ENCODE results near the gene FZR1.
A peak's percentile ranks its signal among the peaks of the same experiment; 100 is the strongest.
"Not testable (repeated sequence)": the region's sequence is repeated elsewhere in the genome, so short reads cannot be mapped to it uniquely, and the experiment has no call there.

The FZR1 gene

GRCh38 chr19:3576696-3577443, 70.8 kb downstream of the FZR1 start:
- peak; percentile 23 for DNase-seq

DNA sequence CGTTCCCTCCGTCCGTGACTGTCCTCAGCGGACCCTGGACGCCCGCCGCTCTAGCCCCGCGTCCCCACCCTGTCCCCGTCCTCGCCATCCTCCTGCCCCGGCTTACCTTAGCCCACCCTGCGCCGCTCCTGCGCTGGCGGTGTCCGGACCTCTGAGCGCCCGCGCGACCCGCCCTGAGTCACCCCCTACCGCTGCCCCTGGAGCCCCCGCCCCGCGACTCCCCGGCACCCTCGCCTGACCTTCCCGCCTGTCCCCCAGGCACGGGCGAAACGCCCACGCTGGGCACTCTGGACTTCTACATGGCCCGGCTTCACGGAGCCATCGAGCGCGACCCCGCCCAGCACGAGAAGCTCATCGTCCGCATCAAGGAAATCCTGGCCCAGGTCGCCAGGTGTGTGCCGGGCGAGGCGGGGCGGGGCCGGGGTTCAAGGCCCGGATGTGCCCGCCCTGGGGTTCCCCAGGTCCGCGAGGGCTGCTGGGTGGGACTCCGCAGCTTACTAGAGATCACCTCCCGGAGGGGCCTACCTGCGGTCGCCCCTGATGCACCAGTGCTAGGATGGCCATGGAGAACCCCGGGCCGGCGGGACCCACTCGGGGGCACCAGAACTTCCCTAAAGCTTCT, 71.7 kb downstream of the FZR1 start:
- DNase-seq: no peak

DNA sequence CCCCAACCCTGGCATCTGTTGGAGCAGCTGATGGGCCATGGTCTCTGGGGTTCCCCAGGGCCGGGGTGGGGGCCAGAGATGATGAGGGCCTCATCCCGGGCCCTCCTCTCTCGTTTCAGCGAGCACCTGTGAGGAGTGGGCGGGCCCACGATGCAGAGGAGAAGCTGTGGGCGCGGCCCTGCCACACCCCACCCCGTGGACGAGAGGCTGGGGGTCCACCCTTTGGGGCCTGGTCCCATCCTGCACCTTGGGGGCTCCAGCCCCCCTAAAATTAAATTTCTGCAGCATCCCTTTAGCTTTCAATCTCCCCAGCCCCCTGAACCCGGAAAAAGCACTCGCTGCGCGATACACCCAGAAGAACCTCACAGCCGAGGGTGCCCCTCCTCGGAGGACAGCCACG, 72.3 kb downstream of the FZR1 start:
- no peak for DNase-seq

DNA sequence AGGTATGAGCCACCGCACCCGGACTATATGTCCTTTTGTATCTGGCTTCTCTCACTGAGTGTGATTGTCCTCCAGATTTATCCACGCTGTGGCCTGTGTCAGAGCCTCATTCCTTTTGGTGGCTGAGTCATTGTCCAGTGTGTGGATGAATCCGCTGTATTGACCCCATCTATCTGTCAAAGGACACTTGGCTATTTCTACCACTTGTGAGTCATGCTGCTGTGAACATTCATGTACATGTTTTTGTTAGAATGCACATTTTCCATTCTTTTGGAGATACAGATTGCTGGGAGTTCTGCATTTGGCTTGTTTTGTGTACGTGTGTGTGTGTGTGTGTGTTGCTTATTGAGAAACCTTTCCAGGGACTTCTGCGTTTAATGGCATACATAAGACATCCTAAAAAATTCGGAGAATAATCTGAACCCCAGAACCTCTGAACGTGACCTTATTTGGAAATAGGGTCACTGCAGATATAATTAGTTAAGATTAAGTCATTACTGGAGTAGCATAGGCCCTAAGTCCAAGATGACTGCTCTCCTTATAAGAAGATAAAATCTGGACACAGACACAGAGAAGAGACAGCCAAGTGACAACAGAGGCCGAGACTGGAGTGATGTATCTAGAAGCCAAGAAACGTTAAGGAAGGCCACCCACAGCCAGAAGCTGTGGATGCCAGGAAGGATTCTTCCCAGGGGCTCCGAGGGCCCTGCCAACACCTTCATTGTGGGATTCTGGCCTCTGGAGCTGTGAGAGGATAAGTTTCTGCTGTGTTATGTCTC, 74.2 kb downstream of the FZR1 start:
- DNase-seq: no peak

DNA sequence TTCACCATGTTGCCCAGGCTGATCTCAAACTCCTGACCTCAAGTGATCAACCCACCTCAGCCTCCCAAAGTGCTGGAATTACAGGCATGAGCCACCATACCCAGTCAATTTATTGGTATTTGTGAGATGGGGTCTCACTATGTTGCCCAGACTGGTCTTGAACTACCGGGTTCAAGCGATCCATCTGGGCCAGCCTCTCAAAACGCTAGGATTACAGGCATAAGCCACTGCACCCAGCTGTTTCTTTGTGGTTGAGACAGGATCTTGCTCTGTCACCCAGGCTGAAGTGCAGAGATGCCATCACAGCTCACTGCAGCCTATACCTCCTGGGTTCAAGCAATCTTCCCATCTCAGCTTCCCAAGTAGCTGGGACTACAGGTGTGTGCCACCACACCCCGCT, 75.7 kb downstream of the FZR1 start:
- not testable (repeated sequence) for DNase-seq

DNA sequence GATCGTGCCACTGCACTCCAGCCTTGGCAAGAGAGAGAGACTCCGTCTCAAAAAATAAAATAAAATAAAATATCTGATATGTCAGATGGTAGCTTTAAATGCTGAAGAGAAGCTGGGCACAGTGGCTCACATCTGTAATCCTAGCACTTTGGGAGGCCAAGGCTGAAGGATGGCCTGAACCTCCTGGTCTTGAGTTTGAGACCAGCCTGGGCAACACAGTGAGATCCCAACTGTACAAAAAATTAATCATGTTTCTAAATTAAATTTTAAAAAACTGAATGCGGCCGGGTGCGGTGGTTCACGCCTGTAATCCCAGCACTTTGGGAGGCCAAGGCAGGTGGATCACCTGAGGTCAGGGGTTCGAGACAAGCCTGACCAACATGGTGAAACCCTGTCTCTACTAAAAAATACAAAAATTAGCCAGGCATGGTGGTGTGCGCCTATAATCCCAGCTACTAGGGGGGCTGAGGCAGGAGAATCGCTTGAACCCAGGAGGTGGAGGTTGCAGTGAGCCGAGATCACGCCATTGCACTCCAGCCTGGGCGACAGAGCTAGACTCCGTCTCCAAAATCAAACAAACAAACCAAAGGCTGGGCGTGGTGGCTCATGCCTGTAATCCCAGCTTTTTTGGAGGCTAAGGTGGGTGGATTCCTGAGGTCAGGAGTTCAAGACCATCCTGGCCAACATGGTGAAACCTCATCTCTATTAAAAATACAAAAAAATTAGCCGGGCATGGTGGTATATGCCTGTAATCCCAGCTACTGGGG, 78.1 kb downstream of the FZR1 start:
- not testable (repeated sequence) for DNase-seq

- peak; percentile 41 for DNase-seq
These were observed 79.4 kb downstream of the FZR1 start, which contains the start of gene GIPC3 for GRCh38 chr19:3585301-3586126. TSS of gene GIPC3 (plus strand) at chr19:3585478. CDS start at chr19:3585598, 120 bp downstream.

GRCh38 chr19:3586127-3586626, 80.1 kb downstream of the FZR1 start:
- DNase-seq: peak; percentile 61

DNA sequence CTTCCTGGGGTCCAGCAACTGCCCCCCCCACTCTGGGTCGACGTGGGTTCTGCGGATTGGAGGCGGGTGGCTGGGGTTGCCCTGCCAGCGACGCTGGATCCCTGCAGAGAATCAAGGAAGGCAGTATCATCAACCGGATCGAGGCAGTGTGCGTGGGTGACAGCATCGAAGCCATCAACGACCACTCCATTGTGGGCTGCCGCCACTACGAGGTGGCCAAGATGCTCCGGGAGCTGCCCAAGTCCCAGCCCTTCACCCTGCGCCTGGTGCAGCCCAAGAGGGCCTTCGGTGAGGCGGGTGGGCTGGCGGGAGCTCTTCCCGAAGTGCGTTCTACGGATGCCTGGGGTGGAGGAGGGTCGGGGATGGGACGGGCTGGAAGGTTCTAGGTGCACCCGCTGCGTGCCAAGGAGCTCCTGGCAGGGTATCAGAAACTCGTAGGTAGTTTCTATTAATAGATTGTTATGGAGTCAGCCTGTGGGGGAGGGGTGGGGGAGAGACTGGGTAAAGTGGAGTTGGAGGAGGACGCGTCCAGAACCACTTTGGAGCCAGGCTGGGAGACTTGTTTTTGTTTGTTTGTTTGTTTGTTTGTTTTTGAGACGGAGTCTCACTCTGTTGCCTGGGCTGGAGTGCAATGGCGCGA, 80.7 kb downstream of the FZR1 start:
- DNase-seq: peak; percentile 49
